Effector CD4-positive, alpha-beta T cell (primary cell): Measurements from ENCODE around the gene EML2.
"Not testable (repeated sequence)": the region's sequence is repeated elsewhere in the genome, so short reads cannot be mapped to it uniquely, and the experiment has no call there.

Experiments used
- DNase-seq: peaks from one replicate; pipeline ENCODE4 v3.0.0-alpha.2; 2020

The EML2 gene

DNA sequence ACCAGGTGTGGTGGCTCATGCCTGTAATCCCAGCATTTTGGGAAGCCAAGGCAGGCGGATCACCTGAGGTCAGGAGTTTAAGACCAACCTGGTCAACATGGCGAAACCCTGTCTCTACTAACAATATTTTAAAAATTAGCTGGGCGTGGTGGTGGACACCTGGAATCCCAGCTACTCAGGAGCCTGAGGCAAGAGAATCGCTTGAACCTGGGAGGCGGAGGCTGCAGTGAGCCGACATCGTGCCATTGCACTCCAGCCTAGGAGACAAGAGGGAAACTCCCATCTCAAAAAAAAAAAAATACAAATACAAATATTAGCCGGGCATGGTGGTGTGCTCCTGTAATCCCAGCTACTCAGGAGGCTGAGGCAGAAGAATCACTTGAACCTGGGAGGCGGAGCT is 24.1 kb downstream of the EML2 start:
- not testable (repeated sequence) for DNase-seq

DNA sequence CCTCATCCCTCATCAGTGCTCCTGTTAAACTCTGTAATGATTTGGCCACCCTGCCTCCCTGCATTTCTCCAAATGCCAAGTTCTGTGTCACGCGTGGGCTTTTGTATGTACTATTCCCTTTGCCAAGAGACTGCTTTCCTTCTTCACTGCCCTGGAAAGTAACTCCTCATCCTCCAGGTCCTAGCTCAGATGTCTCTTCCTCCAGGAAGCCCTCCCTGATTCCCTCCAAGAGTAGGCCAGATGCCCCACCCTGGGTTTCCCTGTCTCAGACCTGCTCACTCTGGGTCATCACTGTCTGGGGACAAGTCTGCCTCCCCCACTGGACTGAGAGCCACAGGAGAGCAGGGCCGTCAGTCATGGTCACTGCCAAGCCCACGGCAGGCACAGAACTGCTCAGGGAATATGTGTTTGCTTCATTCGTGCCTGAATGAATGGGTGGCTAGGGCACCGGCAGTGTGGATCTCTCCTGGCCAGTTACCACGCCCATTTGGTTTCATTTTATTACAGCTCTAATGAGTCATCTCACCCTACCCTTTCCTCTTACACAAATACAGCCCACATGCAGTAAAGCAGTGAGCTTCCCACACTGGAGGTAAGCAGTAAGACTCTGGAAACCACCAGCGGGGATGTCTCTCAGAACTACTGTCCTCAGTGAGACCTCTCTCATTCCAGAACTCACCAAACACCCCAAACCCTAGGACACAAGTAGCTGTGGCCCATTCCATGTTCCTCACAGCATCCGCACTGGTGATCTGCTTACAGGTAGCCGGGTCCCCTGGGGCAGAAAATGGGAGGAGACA is 25.1 kb downstream of the EML2 start:
- DNase-seq: no peak

DNA sequence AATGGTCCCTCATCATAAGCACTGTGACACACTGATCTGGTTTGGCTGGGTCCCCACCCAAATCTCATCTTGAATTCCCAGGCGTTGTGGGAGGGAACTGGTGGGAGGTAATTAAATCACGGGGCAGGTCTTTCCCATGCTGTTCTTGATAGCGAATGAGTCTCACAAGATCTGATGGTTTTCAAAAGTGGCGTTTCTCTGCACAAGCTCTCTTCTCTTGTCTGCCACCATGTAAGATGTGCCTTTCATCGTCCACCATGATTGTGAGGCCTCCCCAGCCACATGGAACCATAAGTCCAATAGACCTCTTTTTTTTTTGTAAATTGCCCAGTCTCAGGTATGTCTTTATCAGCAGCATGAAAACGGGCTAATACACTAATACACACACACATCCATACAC is 30.2 kb downstream of the EML2 start:
- no peak for DNase-seq

DNA sequence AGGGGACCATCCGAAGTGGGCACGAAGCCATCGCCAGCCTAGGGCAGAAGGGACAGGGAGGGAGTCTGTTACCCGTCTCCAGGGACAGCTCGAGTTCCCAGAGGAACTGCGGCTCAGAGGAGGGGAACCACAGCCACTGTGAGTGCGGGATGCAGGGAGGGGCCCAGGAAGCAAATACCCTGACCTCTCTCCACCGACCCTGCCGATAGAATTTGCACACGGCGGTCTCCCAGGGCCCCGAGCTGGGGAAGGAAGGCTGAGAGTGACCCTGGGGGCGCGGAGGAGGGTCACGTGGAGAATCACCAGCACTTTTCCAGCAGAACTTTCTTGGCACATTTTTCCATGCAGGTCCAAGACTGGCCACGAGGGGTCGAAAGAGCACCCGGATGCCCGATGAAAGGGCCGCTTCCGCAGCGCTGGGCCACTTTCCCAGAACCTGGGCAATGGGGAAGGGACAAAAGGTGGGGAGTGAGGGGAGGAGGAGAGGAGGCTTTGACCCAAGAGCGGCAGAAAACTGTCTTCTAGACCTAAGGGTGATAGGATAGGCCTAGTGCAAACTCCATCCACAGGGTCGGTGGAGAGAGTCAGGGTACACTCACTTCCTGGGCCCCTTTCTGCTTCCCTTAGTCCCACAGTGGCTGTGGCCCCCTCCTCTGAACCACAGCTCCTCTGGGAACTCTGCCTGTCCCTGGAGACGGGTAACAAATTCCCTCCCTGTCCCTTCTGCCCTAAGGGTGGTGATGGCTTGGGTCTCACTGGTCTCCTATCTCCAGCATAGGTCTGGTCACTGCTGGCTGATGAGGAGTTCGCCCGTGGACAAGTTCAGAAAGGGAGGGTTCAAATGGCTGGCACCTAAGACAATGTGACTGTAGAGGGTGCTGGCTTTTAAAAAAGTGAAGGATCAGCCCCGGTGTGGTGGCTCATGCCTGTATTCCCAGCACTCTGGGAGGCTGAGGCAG is 31.8 kb downstream of the EML2 start:
- DNase-seq: peak; percentile 23

DNA sequence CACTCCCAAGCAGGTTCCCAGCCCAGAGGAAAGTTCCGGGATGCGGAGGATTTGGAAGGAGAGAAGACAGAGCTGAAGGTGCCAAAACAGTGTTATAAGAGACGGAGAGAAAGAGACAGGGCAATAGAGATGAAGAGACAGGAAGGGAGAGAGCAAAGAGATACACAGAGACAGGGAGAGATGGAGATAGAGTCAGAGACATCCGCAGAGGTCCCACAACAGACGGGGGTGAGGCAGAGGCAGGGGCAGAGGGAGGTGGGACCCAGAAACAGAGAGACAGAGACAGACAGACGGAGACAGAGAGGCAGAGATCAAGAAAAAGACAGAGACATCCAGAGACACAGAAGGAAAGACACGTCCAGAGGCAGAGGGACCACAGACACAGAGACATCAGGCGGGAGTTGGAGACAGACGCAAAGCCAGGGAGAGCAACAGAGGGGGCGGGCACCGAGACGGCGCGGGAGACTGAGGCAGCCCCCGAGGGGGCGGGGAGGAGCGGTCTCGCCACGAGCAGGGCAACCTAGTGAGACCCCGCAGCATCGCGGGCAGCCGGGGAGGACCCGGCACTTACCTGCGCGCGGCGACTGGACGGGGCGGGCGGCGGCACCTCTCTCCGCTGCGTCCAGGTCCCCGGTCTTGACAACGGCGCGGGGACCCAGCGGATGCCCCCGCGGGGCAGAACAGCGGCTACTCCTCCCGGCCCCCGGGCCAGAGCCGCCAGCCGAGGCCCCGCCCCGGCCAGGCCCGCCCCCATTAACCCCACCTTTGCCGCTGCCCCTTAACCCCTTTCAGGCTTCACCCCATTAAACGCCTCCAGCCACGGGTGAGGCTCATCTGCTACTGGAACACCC is 37.4 kb downstream of the EML2 start, which contains the start of gene GPR4:
GPR4 (minus strand) TSS at position 689 of the 851 bp plus-strand sequence. CDS start 10,346 bp downstream, outside the sequence.
- no peak for DNase-seq

DNA sequence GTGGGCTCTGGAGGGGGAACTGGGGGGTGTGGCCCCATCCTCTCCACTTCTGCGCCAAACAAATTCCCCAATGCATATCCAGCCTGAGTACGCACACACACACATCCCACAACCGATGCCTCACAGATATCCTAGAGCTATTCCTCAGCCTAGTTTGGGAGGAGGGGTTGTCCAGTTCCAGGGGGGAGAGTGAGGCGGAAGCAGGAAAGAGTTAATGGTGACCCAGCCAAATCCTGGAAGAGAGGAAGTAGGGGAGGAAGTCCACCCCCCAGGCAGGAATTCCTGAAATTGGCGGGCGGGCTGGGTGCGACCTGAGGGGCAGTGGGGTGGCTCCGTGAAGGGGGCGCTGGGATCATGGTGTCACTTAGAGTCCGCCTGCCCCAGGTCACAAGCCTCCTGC is 38.1 kb downstream of the EML2 start:
- no peak for DNase-seq

DNA sequence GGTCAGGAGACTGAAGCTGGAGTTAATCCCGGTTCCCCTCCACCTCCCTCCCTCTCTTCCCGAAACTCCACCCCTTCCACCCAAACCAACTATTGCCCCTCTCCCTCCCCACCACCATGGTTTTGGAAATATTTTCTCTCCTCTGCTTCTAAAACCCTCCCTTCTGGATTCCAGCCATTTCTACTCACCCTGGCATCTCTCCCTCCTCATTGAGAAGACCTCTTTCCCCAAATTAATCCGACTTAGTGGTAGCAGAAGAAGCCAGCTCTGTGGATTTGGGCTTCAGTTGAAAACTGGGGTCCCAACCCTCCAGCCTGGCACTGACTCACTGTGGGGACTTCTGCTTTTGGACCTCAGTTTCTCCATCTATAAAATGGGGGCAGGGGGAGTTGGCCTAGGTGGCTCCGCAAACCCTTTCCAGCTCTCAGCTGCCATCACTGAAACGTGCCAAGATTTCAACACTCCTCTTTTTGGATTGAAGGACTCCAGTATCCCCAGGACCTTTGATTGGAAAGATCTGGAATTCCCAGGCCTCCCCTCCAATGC is 38.8 kb downstream of the EML2 start:
- DNase-seq: no peak

DNA sequence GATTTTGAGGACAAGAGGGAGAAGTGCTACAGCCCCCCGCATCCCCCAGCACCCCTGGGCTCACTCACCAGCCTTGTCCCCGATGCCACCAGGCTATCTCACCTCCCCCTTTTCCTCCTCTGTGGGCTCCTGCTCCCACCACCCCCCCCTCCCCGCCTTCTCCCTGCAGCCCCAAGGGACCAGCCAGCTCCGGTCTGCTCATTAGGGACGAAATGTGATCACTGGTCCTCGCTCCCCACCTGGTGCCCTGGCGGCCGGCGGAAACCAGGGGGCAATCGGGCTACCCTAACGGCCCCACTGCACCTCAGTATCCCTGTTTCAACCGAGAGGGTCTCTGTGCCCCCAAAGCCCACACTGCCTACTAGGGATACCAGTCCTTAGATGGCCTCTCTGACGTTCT is 39.9 kb downstream of the EML2 start:
- no peak for DNase-seq

DNA sequence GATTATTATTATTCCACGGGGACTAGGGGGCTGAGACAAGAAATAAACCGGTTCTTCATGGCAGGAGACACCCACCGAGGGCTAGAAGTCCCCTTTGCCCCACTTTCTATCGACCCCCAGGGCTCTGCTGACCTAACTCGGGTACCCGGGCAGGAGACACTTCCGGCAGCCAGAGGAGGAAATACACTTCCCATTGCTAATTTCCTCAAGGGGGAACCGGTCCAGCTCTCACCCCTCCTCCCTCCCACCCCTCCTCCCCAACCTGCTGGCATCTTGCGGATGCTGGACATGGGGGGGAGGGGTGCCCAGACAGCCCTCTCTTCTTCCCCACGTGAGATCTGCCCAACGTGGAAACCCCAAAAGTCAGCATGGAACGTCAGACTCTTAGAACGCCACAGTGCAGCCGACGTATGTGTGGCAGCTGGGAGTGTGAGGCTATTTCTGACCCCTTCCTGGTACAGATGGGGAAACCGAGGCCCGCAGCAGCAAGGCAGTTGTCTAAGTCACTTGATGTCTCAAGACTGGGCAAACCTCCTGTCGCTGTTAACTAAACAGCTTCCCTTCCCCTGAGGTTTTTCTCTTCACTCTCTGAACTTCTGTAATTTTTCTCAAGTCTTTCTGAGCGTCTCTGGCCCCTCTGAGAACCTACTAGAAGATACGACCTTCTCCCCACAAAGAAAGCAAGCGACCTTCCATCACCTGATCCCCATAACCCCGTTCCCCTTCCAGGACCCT is 40.8 kb downstream of the EML2 start:
- no peak for DNase-seq

DNA sequence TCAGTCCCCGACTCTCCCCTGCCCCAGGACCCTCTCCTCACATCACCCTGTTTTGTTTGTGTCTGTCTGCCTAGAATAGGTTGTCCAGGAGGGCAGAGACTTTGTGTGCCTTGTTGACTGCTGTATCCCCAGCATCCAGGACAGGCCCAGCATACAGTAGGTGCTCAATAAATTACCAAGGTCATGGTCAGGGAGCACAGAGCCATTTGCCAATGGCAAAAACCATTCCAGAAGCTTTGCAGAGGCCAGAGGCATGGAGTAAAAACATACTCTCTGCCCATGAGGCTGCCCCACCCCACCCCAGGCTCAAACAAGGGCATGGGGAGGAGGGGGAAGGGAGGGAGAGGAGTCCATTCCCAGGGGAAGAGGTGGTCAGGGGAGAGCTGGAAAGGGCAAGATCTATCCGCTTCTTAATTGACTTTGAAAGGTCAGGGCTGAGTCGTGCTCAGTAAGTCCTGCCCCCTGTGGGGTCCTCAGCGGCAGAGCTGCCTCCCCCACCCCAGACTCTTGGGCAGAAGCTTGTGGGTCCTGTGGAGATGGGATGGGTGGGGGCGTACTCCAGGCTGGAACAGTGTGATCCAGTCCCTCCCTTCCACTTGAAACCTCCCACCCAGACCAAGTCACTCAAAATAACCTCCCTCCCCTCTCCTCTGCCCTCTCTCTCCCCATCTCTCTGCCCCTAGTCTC is 41.6 kb downstream of the EML2 start:
- no peak for DNase-seq

DNA sequence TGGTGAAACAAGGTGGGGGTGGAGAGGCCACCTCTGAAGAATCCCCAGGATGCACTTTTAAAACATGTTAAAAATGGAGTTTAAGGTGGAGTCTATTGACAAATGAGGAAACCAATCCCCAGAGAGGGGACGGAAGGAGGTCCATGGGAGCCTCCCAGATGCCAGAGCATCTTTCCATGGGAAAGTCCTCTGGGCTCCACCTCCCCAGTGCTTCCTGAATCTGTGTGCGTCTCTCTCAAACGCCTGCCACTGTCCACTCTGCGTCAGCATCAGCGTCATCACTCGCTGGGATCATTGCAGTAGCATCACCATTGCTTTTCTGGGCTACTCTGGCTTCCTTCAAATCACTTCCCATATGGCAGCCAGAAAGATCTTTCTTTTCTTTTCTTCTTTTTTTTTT is 43.4 kb downstream of the EML2 start:
- no peak for DNase-seq

DNA sequence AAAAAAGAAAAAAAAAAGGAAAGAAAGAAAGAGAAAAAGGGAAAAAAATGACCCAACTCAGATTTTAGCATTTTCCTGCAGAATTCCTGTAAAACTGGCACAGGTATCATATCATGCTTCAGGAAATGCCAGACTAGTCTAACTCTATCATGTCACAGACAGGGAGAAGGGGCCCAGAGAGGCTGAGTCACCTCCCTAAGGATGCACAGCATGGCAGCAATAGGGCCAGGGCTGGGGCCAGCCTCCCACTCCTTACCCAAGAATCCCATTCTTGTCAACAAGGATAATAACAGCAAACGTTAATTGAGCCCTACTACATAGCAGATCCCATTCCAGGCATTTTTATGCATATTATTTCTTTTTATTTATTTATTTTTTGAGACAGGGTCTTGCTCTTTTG is 45.7 kb downstream of the EML2 start:
- no peak for DNase-seq

DNA sequence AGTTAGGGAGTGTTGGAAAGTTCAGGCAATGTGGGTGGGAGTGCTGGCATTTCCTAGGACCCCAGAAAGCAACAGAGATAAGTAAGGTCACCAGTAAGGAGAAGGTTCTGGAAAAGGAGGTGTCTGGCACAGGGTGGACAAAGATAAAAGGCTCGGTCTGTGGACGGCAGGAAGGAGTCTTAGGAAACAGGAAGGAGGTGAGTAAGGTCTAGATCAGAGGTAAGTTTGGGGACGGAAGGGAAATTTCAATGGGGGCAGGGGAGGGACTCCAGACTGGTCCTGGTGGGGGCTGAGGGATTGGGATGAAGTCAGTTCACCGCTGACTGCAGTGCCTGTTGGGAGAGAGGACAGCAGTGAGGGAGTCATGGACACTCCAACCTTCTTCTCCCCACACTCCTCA is 46.8 kb downstream of the EML2 start:
- DNase-seq: no peak

DNA sequence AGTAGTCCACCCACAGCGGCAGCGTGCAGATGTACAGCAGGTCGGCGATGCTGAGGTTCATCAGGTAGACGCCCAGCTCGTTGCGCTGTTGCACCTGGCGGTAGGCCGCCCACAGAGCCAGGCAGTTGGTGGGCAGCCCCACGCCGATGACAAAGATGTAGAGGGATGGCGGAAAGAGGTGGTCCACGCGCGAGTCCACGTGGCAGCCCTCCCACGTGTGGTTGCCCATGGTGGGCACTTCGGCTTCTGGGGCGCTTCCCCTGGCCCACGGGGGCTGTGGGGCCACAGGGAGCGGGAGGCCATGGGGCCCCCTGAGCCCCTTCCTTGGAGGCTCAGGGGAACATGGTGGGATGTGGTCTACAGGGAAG is 47.6 kb downstream of the EML2 start:
- DNase-seq: no peak

DNA sequence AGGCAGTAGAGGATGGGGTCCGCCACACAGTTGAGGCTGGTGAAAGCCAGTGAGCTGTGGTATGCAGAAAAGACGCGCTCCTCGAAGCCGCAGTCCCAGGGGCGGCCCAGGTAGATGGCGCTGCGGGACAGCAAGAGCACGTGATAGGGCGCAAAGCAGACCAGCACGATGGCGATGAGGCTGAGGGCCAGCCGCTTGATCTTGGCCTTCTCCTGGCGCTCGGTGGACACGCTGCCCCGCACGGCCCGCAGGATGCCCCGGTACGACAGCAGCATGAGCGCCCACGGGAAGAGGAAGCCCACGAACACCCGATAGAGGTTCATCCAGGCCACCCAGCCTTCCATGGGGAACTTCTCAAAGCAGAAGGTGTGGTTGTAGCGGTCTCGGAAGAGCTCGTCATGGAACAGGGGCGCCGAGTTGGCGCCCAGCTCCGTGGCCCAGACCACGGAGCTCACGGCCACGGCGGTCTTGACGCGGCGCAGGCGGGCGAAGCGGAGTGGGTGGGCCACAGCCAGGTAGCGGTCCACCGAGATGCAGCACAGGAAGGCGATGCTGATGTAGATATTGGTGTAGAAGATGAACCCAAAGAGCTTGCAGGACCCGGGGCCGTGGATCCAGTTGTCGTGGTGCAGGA is 48.1 kb downstream of the EML2 start:
- DNase-seq: no peak

DNA sequence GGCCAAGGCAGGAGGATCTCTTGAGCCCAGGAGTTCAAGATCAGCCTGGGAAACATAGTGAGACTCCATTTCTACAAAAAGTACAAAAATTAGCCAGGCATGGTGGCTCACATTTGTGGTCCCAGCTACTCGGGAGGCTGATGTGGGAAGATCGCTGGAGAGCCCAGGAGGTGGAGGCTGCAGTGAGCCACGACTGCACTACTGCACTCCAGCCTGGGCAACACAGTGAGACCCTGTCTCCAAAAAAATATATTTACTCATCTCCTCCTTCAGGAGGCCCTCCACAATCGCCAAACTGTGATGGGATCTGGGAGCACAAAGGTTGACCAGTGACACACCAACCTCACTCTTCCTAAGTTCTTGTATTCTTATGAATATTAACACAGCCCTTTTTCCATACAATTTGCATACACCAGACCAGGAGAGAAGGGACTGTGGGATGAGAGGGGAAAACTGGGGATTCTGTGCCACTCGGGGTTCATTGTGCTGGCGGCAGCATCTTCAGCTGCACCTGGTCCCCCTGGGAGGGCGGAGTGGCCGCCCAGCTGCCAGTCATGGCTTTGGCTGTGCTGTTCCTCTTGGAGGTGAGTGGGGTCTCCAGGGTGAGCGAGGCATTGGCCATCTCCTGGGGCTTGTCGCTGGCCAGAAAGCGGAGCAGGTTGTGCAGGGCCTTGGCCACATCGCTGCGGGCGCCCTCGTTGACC is 48.7 kb downstream of the EML2 start:
- DNase-seq: no peak

DNA sequence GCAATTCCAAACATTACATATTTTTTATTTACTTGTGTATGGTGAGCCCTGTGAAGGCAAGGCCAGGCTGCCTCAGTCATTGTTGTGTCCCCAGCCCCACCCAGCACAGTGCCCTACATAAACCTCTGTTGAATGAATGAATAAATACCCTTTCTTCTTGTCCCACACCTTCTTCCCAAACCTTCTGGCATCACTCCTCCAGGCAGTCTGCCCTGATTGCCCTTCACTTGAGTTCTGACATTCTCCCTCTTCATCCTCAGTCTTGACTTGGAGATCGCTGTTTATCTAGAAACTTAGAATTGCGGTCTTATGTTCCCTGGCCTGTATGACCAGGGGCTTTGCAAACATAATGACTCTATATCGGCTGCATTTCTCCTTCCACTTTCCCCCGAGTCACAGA is 49.4 kb downstream of the EML2 start:
- no peak for DNase-seq

DNA sequence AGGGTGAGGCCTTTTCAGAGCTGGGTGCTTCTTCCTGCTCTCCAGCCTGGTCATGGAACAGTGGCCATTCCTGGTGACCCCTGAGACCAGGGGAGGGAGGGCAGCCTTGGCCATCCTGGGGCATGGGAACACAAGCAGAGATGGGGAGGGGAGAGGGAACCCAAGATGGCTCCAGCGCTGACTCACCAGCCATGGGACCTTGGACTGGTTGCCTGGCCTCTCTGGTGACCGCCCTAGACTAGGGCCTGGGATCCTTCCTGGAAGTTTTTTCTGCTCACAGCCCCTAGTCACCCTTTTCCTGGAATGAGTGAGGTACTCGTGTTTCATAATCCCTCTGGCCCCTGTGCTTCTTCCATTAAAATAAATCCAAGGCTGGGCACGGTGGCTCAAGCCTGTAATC is 51.3 kb downstream of the EML2 start:
- DNase-seq: no peak

DNA sequence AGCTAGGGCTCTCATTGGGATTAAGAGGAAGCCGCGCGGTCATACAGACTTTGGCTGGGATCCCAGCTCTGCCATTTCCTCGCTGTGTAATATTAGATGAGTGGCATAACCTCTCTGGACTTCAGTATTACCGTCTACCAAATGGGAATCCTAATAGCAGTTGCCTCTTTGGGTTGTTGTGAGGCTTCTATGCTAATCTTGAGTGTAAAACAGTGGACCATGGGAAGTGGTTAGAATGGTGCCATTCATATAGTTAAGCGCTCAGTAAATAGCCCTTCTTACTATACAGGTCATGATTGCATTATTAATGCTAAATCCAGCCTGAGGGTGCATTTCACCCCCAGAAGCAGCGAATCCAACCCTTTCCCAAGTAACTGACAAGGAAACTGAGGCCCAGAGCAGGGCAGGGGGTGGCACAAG is 54.0 kb downstream of the EML2 start:
- DNase-seq: no peak
